ENCODE results near the gene CPZ.

GRCh38 chr4:8545439-8545765 is 47.2 kb upstream of the CPZ start:
- TF ChIP-seq POLR2A (IDR thresholded peaks at IDR 0.05) = no peak
- TF ChIP-seq CTCF (IDR thresholded peaks at IDR 0.05) = no peak

Data from adrenal gland (tissue), 5 donors.